Neural cell (in vitro differentiated cells): ENCODE data around the gene SGSM1.

ENCODE experiments used
- EP300 ChIP-seq: fragments of 450-650 bp; conservative IDR thresholded peaks from 2 replicates; pipeline ENCODE4 v1.6.1; 2014; ENCODE audit warnings: antibody characterized with exemption, mild to moderate bottlenecking, moderate library complexity; ENCODE audit not compliant: poor library complexity, severe bottlenecking
- EZH2 ChIP-seq: fragments of 200-600, 300-800 bp; shearing (Covaris generic), sonication (generic); IDR thresholded peaks from 2 replicates; pipeline ENCODE4 v1.6.1; 2014; ENCODE audit warnings: antibody characterized with exemption, low read length, borderline replicate concordance, mild to moderate bottlenecking; ENCODE audit not compliant: insufficient read depth, poor library complexity, severe bottlenecking
- POLR2AphosphoS5 ChIP-seq: IDR thresholded peaks from 2 replicates; pipeline ENCODE4 v1.6.1; 2012

DNA sequence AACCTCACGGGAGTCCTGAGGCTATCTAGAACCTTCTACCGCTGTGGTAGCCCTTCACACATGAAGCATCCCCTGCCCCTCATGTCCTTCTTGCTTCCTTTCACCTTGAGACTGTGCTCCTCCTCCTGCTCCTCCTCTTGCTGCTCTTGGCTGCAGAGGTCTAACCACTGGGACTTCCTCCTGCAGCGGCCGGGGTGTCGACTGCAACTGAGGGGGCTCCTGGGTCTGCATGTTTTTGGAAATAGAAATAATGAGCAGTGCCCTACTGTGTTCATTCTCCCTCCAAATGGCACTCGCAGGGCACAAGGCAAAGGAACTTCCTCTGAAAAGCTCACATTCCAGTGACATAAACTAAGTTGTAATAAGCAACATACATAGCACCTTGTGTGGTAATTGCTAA, 46.2 kb upstream of the SGSM1 start:
- TF ChIP-seq POLR2AphosphoS5 (no peak), EP300 (no peak), EZH2 (no peak)
